Measurements from ENCODE around the gene KIRREL3.

GRCh38 chr11:126403022-126403581 is 597.5 kb downstream of the KIRREL3 start:
- TF ChIP-seq, protein P1, sequence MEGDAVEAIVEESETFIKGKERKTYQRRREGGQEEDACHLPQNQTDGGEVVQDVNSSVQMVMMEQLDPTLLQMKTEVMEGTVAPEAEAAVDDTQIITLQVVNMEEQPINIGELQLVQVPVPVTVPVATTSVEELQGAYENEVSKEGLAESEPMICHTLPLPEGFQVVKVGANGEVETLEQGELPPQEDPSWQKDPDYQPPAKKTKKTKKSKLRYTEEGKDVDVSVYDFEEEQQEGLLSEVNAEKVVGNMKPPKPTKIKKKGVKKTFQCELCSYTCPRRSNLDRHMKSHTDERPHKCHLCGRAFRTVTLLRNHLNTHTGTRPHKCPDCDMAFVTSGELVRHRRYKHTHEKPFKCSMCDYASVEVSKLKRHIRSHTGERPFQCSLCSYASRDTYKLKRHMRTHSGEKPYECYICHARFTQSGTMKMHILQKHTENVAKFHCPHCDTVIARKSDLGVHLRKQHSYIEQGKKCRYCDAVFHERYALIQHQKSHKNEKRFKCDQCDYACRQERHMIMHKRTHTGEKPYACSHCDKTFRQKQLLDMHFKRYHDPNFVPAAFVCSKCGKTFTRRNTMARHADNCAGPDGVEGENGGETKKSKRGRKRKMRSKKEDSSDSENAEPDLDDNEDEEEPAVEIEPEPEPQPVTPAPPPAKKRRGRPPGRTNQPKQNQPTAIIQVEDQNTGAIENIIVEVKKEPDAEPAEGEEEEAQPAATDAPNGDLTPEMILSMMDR (conservative IDR thresholded peaks at IDR 0.05): no peak
- no peak for TF ChIP-seq EZH2 (IDR thresholded peaks at IDR 0.05; ENCODE audit: low read depth)
